PC-9 (cell line): ENCODE measurements around the gene BCAP29.
"Not testable (repeated sequence)": the region's sequence is repeated elsewhere in the genome, so short reads cannot be mapped to it uniquely, and the experiment has no call there.

Experiments
- CTCF ChIP-seq: fragments of 200-600 bp; sonication (generic); conservative IDR thresholded peaks from 2 replicates; pipeline ENCODE4 v1.6.1; 2017; ENCODE audit warnings: mixed run types, antibody characterized with exemption, mild to moderate bottlenecking, moderate library complexity
- EZH2 ChIP-seq: fragments of 200-600 bp; sonication (generic); IDR thresholded peaks from 2 replicates; pipeline ENCODE4 v1.8.0; 2017; ENCODE audit warnings: antibody characterized with exemption, low read depth

DNA sequence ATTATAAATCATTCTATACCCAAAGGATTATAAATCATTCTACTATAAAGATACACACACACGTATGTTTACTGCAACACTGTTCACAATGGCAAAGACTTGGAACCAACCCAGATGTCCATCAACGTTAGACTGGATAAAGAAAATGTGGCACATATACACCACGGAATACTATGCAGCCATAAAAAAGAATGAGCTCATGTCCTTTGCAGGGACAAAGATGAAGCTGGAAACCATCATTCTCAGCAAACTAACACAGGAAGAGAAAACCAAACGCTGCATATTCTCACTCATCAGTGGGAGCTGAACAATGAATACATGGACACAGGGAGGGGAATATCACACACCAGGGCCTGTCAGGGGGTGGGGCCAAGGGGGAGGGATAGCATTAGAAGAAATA is 42.8 kb upstream of the BCAP29 start:
- TF ChIP-seq CTCF, EZH2: not testable (repeated sequence)
